ENCODE results near the gene PDE9A. TPM values are rescaled to one million over a fixed set of nuclear protein-coding genes. Genes with fewer than 3 reads are reported as not detected.

The PDE9A gene
- total and polyA plus RNA-seq, 8 donors = 5.1 to 24.2 (median 21.9) TPM

DNA sequence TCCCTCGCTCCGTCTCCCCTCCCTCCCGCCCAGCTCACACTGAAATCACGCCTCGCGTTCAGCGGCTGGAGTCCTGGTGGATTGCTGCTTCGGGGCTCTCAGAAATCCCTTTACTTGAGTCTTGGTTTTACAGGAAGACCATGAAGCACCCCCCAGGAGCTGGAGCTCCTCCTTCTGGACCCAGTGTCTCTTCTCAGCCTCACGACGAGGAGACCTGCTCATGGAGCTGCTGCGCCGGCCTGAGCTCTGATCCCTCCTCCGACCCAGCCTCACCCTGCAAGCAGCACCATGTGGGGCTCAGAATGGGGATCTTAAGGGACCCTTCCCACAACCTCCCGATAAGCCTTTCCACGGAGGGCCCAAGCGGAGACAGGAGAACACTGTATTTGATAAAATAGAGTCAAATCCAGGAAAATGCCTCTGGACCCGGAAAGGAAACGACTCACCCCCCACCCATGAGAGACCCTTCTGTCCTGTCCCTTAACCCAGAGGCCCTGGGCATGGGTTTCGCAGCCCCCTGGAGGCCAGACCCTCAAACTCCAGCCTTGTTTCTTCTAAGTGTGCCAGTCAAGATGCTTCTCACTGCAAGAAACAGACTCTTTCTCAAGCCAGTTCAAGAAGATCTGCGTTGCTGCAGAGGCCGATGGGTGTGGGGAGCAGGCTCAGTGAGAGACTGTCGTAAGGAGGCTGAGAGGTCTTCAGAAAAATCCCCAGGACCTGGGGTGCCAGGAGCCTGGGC is 26.1 kb downstream of the PDE9A start:
- H3K4me1 ChIP-seq = peaks cover under 1 to 11% of the 10 kb centered on the region in 2 donors
- no peak overlapping the region for H3K4me3 ChIP-seq
- H3K9me3 ChIP-seq = no peaks in the 10 kb centered on the region
- peaks cover 0 to 17% of the 10 kb centered on the region in 2 donors for H3K27me3 ChIP-seq
- peak in 1 of 4 donors; percentile 16 for DNase-seq
- no peak overlapping the region for H3K27ac ChIP-seq
- intact Hi-C loops (cut with DNase I) = no loop called here
- ATAC-seq = no peak
- TF ChIP-seq, protein P1, sequence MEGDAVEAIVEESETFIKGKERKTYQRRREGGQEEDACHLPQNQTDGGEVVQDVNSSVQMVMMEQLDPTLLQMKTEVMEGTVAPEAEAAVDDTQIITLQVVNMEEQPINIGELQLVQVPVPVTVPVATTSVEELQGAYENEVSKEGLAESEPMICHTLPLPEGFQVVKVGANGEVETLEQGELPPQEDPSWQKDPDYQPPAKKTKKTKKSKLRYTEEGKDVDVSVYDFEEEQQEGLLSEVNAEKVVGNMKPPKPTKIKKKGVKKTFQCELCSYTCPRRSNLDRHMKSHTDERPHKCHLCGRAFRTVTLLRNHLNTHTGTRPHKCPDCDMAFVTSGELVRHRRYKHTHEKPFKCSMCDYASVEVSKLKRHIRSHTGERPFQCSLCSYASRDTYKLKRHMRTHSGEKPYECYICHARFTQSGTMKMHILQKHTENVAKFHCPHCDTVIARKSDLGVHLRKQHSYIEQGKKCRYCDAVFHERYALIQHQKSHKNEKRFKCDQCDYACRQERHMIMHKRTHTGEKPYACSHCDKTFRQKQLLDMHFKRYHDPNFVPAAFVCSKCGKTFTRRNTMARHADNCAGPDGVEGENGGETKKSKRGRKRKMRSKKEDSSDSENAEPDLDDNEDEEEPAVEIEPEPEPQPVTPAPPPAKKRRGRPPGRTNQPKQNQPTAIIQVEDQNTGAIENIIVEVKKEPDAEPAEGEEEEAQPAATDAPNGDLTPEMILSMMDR (IDR thresholded peaks at IDR 0.05) = no peak
- H3K36me3 ChIP-seq = no peaks in the 10 kb centered on the region

DNA sequence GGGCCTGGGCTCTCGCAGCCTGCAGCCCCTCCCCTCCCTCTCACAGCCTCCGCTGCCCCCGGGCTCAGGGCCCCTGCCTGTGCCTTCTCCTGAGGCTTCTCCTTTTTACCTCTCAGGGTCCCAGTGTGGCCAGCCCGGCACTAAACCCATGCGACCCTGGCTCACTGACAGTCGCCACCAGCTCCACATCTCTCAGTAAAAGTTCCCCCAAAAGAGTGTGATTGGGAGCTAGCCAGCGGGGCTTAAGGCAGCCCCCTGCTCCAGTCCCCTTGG is 26.6 kb downstream of the PDE9A start:
- Histone ChIP-seq H3K27ac (no peak overlapping the region), H3K36me3 (no peaks in the 10 kb centered on the region), H3K4me1 (peaks cover 3 to 6% of the 10 kb centered on the region in 2 donors), H3K4me3 (no peak overlapping the region), H3K9me3 (no peaks in the 10 kb centered on the region), H3K27me3 (peaks cover 0 to 18% of the 10 kb centered on the region in 2 donors)
- ATAC-seq (no peak), DNase-seq (peak in 1 of 4 donors; percentile 48)
- TF ChIP-seq, protein P1 (IDR thresholded peaks at IDR 0.05) = no peak
- intact Hi-C loops (cut with DNase I) = no loop called here

DNA sequence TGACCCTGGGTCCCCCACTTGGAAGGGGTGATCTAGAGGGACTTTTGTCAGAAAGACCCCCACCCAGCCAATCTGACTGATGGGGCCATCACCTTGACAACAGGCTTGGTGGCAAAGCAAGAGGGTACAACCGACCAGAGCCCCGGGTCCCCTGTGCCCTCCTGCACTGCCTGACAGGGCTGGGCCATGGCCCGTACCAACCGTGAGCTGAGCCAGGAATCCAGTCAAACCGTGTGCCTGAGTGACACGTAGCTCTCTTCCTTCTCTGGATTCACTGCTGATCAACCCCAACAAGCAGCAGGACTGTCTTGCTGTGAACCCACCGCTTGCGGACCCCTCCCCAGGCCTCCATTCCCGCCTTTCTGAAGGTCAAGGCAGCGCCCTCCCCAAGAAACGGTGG is 27.0 kb downstream of the PDE9A start:
- intact Hi-C loops (cut with DNase I) = no loop called here
- ATAC-seq = no peak
- TF ChIP-seq, protein P1 (IDR thresholded peaks at IDR 0.05) = no peak

DNA sequence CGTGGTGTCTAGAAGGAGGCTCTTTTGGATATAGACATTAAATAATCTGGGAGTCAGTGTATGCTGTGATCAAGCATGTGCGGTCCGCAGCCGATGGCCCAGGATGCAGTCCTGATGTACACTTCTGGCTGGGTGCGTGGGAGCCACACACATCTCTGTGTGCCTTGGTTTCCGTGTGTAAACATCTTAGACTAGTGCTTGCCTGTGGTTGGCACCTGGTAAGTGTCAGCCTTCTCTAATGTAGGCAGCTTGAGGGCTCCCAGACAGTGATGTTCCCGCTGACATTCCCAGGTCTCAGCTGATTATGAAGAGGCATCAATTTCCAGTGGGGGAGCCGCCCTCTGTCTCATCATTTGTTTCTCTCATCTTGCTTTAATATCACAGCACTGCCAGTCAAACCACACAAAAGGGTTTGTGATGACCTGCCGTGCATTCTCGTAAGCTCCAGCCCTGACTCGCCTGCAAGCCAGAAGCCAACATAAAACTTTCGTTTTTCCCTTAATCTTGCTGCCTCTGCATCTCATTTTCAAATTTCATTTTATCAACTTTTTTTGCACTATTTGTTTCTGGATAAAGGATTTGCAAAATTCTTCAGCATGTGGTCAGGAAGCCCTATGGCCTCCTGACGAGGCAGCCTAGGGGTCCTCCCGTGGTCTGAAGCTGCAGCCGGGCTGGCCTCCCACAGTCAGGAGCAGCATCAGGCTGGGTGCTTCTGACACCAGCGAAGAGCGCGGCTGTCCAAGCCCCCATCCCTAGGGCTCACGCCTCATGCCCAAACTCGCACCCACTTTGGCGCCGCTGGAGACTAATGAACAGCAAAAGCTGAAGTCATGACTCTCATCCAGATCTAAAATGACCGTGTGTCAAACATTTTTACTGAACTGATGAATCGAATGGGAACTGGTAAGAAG is 28.1 kb downstream of the PDE9A start:
- intact Hi-C loops (cut with DNase I) = no loop called here
- H3K4me3 ChIP-seq = no peak overlapping the region
- no peak overlapping the region for H3K27ac ChIP-seq
- H3K9me3 ChIP-seq = no peaks in the 10 kb centered on the region
- H3K4me1 ChIP-seq = peaks cover 3 to 6% of the 10 kb centered on the region in 2 donors
- TF ChIP-seq, protein P1 (IDR thresholded peaks at IDR 0.05) = no peak
- DNase-seq (peak in 1 of 4 donors; percentile 68), ATAC-seq (no peak)
- H3K36me3 ChIP-seq = no peaks in the 10 kb centered on the region
- H3K27me3 ChIP-seq = peaks cover 0 to 18% of the 10 kb centered on the region in 2 donors

More for the DNA sequence above, 27.0 kb downstream of the PDE9A start:
- Histone ChIP-seq H3K27ac (no peak overlapping the region), H3K4me1 (peaks cover 3 to 6% of the 10 kb centered on the region in 2 donors), H3K9me3 (no peaks in the 10 kb centered on the region), H3K4me3 (no peak overlapping the region), H3K36me3 (no peaks in the 10 kb centered on the region), H3K27me3 (peaks cover 0 to 18% of the 10 kb centered on the region in 2 donors)
- peak in 1 of 4 donors; percentile 52 for DNase-seq

DNA sequence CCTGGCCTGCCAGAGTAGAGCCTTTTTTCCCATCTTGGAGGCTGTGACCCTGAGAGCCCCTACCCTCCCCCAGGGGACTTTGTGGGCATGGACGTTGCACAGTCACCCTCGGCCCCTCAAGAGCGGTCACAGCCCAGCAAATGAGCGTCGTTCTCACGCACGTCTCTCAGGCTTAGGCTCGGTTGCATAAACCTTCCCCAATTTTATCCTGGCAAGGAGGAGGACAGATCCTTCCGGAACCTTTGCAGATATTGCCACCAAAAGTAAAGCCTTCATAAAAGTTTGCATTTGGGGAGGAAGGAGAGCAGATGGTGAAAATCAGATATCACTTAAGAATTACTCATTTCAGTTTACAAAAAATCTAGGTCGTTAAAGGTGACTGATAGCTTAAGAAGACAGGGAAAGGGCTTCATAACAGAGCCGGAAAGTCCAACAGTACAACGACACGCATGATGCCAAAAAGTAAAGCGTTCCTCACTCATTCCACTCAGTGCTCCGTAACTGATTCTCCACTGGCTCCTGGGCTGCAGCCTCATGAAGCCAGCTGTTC is 29.3 kb downstream of the PDE9A start:
- H3K27me3 ChIP-seq = peaks cover 0 to 17% of the 10 kb centered on the region in 2 donors
- intact Hi-C loops (cut with DNase I) = no loop called here
- H3K27ac ChIP-seq = no peak overlapping the region
- no peaks in the 10 kb centered on the region for H3K36me3 ChIP-seq
- ATAC-seq (no peak), DNase-seq (peak in 1 of 4 donors; percentile 39)
- H3K9me3 ChIP-seq = no peaks in the 10 kb centered on the region
- H3K4me3 ChIP-seq = no peak overlapping the region
- peaks cover 3 to 6% of the 10 kb centered on the region in 2 donors for H3K4me1 ChIP-seq
- TF ChIP-seq, protein P1 (IDR thresholded peaks at IDR 0.05) = no peak

Data from left lung (tissue), 10 donors.